DOHH2 (cell line): ENCODE data around the gene SCRN2.

Experiments used
- EZH2phosphoT487 ChIP-seq: fragments of 200-600 bp; sonication (generic); IDR thresholded peaks from 2 replicates; pipeline ENCODE4 v1.6.1; 2017; ENCODE audit warnings: borderline replicate concordance, mild to moderate bottlenecking, antibody characterized with exemption, low read length, moderate library complexity, mixed read lengths
- TF ChIP-seq, protein P1 (sequence below): fragments of 200-600 bp; sonication (generic); IDR thresholded peaks from one replicate; pipeline ENCODE4 v1.5.1; 2014; ENCODE audit warnings: antibody characterized with exemption, mild to moderate bottlenecking, low read depth, low read length; ENCODE audit not compliant: poor library complexity, severe bottlenecking

DNA sequence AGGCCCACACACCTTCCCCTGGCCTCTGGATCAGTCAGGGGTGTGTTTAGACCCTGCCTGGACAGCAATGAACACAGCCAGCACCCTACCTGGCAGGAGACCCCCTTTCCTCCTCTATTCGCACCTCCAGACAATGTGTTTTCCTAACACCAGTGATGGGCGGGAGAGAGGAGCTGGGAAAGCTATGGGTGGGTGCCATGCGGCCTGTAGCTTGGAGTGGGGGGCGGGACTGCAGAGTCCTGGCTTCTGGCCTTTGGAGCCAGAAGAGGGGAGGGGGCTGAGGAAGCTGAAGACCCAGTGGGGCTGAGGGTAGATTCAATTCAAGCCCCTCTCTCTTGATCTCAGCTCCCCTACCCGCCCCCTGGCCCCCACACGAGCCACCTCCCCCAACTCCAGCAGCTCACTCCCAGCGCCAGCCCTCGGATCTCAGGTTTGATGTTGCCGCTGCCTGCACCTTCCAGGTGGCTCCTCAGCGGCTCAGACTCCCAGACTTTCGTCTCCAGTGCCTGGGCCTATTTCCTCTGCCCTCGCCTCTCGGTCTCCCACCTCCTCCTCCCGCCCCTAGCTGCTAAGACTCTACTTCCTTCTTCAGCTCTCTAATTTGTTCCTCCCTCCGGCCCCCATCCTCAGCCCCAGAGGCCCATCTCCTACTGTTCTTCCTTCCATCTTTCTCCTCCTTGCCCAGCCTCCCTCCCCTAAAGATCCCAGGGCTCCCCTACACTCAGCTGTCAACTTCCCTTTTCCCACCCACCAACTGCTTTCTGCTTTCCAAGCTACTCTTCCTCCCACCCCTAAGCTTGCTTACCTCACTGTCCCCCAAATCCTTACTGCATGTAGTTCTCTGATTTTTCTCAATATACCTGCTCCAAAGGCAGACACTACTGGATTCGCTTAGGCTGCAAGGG is 16.7 kb upstream of the SCRN2 start:
- TF ChIP-seq, protein P1, sequence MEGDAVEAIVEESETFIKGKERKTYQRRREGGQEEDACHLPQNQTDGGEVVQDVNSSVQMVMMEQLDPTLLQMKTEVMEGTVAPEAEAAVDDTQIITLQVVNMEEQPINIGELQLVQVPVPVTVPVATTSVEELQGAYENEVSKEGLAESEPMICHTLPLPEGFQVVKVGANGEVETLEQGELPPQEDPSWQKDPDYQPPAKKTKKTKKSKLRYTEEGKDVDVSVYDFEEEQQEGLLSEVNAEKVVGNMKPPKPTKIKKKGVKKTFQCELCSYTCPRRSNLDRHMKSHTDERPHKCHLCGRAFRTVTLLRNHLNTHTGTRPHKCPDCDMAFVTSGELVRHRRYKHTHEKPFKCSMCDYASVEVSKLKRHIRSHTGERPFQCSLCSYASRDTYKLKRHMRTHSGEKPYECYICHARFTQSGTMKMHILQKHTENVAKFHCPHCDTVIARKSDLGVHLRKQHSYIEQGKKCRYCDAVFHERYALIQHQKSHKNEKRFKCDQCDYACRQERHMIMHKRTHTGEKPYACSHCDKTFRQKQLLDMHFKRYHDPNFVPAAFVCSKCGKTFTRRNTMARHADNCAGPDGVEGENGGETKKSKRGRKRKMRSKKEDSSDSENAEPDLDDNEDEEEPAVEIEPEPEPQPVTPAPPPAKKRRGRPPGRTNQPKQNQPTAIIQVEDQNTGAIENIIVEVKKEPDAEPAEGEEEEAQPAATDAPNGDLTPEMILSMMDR = no peak
- TF ChIP-seq EZH2phosphoT487 = no peak
